ENCODE measurements around the gene RPL38.

The RPL38 gene

DNA sequence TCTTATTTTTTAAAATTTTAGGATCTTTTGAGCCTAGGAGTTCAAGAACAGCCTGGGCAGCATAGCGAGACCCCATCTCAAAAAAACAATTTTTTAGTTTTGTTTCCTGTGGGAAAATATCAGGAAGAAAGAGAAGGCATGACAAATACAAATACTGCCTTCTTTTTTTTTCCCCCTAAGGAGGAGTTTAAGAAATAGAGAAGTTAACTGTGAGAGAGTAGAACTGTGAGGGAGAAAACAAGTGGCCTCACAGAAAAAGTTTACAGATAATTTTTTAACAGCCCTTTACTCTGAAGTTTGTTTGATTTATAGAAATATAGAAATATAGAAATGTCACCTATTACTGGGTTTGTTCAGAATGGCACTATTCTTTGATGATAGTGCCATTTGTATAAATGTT is 31.0 kb downstream of the RPL38 start:
- no peak overlapping the region for H3K9ac ChIP-seq (ENCODE audit: low read depth, low read length)
- H3K36me3 ChIP-seq (ENCODE audit: insufficient read depth, low read length): no peaks in the 10 kb centered on the region
- H3K4me1 ChIP-seq (ENCODE audit: insufficient read depth, low read length): no peaks in the 10 kb centered on the region
- no peaks in the 10 kb centered on the region for H3K9me3 ChIP-seq (ENCODE audit: control insufficient read depth, insufficient read depth, low read length)

- Histone ChIP-seq H3K9ac (ENCODE audit: low read depth, low read length) (no peak overlapping the region), H3K36me3 (ENCODE audit: insufficient read depth, low read length) (no peaks in the 10 kb centered on the region), H3K4me1 (ENCODE audit: insufficient read depth, low read length) (no peaks in the 10 kb centered on the region), H3K9me3 (ENCODE audit: control insufficient read depth, insufficient read depth, low read length) (no peaks in the 10 kb centered on the region)
These were observed 31.6 kb downstream of the RPL38 start for GRCh38 chr17:74235040-74235581.

- Histone ChIP-seq H3K4me1 (ENCODE audit: insufficient read depth, low read length) (no peaks in the 10 kb centered on the region), H3K36me3 (ENCODE audit: insufficient read depth, low read length) (no peaks in the 10 kb centered on the region), H3K9ac (ENCODE audit: low read depth, low read length) (no peak overlapping the region), H3K9me3 (ENCODE audit: control insufficient read depth, insufficient read depth, low read length) (no peaks in the 10 kb centered on the region)
These were observed 32.5 kb downstream of the RPL38 start for GRCh38 chr17:74235911-74236371.

DNA sequence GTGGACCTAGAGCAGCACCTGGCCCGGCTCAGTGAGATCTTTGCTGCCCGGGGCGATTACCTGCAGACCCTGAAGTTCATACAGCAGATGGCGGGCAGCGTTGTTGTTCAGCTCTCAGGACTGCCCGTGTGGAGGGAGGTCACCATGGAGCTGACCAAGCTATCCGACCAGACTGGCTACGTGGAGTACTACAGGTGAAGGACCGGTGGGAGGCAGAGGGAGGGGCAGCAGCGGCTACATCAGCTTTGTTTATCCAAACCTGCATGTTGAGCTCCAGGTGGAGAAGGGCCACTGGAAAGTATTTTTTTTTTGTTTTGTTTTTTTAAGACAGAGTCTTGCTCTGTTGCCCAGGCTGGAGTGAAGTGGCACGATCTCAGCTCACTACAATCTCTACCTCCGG is 33.8 kb downstream of the RPL38 start:
- Histone ChIP-seq H3K9me3 (ENCODE audit: control insufficient read depth, insufficient read depth, low read length) (no peaks in the 10 kb centered on the region), H3K9ac (ENCODE audit: low read depth, low read length) (no peak overlapping the region), H3K36me3 (ENCODE audit: insufficient read depth, low read length) (no peaks in the 10 kb centered on the region), H3K4me1 (ENCODE audit: insufficient read depth, low read length) (no peaks in the 10 kb centered on the region)

- H3K9me3 ChIP-seq (ENCODE audit: control insufficient read depth, insufficient read depth, low read length): no peaks in the 10 kb centered on the region
- no peaks in the 10 kb centered on the region for H3K36me3 ChIP-seq (ENCODE audit: insufficient read depth, low read length)
- H3K4me1 ChIP-seq (ENCODE audit: insufficient read depth, low read length): no peaks in the 10 kb centered on the region
- H3K9ac ChIP-seq (ENCODE audit: low read depth, low read length): no peak overlapping the region
These were observed 35.7 kb downstream of the RPL38 start for GRCh38 chr17:74239172-74239571.

GRCh38 chr17:74240618-74241205 is 37.2 kb downstream of the RPL38 start:
- Histone ChIP-seq H3K9me3 (ENCODE audit: control insufficient read depth, insufficient read depth, low read length) (no peaks in the 10 kb centered on the region), H3K9ac (ENCODE audit: low read depth, low read length) (no peak overlapping the region), H3K36me3 (ENCODE audit: insufficient read depth, low read length) (no peaks in the 10 kb centered on the region), H3K4me1 (ENCODE audit: insufficient read depth, low read length) (peaks cover 7% of the 10 kb centered on the region; the same call in 1 of the 2 replicates)

DNA sequence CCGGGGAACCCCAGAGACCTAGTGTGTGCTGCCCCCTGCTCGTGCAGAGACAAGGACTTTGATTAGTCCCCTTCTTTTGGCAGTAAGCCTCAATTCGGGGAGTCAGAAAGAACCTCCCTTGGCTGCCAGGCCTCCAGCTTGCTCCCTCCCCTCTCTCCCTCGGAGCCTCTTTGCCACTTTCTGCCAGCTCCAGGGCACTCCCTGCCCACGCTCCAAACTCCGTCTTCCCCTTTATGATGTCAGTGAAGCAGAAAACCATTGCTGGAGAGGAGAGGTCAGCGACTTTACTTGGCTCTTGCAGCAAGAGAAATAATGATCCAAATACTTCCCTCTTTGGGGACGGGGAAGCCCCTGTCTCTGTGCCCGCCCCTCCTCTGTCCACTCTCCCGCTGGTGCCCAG is 38.0 kb downstream of the RPL38 start:
- H3K9ac ChIP-seq (ENCODE audit: low read depth, low read length): no peak overlapping the region
- peaks cover 12% of the 10 kb centered on the region; the same call in 1 of the 2 replicates for H3K4me1 ChIP-seq (ENCODE audit: insufficient read depth, low read length)
- H3K9me3 ChIP-seq (ENCODE audit: control insufficient read depth, insufficient read depth, low read length): no peaks in the 10 kb centered on the region
- no peaks in the 10 kb centered on the region for H3K36me3 ChIP-seq (ENCODE audit: insufficient read depth, low read length)

DNA sequence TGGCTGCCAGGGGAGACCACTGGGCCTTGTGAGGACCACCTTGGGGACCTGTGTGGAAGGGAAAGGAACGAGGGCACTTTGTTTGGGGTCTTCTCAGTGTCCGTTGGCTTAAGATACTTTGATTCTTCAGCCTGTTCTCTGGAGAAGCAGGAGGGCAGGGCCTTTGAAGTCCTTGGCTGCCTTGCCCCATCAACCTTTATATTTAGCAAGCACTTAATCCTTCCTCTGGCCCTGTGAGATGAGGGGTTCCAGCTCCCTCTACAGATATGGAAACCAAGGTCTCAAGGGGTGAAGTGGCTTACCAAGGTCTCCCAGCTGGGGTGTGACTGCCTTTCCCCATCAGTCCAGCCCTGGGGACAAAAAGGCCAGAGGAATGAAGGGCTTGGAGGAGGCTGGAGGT is 38.4 kb downstream of the RPL38 start:
- H3K9me3 ChIP-seq (ENCODE audit: control insufficient read depth, insufficient read depth, low read length): no peaks in the 10 kb centered on the region
- peaks cover 12% of the 10 kb centered on the region; the same call in 1 of the 2 replicates for H3K4me1 ChIP-seq (ENCODE audit: insufficient read depth, low read length)
- H3K36me3 ChIP-seq (ENCODE audit: insufficient read depth, low read length): no peaks in the 10 kb centered on the region
- no peak overlapping the region for H3K9ac ChIP-seq (ENCODE audit: low read depth, low read length)

DNA sequence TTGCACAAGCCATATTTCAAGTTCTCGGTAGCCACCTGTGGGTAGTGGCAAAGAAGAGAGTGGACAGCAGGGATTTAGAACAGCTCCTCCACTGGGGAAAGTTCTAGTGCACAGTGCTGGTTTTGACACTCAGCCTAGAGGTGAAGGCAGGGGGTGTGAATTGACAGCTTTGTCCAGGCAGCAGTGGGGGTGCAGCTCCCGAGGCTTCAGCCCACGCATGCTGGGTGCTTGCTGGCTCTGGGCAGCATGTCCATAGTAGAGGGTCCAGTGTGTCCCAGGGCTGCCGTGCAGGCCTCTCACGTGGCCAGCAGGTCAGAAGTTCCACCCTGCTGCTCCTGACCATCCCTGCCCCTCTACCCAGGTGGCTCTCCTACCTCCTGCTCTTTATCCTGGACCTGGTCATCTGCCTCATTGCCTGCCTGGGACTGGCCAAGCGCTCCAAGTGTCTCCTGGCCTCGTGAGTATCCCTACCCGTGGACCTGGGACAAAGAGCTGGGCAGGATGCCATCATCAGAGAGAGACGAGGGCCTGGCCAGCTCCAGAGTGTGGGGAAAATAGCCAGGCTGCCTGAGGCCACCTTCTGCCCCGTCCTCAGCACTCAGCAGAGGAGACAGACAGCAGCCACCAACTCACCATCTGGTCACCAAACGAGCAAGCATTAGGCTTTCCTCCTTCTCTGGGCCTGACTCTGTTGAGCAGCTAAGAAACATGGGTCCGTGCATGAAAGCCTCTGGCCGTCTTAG is 39.7 kb downstream of the RPL38 start:
- Histone ChIP-seq H3K36me3 (ENCODE audit: insufficient read depth, low read length) (no peaks in the 10 kb centered on the region), H3K4me1 (ENCODE audit: insufficient read depth, low read length) (peaks cover 12% of the 10 kb centered on the region; the same call in 1 of the 2 replicates), H3K9ac (ENCODE audit: low read depth, low read length) (no peak overlapping the region)

GRCh38 chr17:74244128-74244527 is 40.6 kb downstream of the RPL38 start:
- no peaks in the 10 kb centered on the region for H3K36me3 ChIP-seq (ENCODE audit: insufficient read depth, low read length)
- no peaks in the 10 kb centered on the region for H3K9me3 ChIP-seq (ENCODE audit: control insufficient read depth, insufficient read depth, low read length)
- H3K4me1 ChIP-seq (ENCODE audit: insufficient read depth, low read length): peaks cover 12% of the 10 kb centered on the region; the same call in 1 of the 2 replicates
- no peak overlapping the region for H3K9ac ChIP-seq (ENCODE audit: low read depth, low read length)

More for the DNA sequence above, 39.7 kb downstream of the RPL38 start:
- no peaks in the 10 kb centered on the region for H3K9me3 ChIP-seq (ENCODE audit: control insufficient read depth, insufficient read depth, low read length)

DNA sequence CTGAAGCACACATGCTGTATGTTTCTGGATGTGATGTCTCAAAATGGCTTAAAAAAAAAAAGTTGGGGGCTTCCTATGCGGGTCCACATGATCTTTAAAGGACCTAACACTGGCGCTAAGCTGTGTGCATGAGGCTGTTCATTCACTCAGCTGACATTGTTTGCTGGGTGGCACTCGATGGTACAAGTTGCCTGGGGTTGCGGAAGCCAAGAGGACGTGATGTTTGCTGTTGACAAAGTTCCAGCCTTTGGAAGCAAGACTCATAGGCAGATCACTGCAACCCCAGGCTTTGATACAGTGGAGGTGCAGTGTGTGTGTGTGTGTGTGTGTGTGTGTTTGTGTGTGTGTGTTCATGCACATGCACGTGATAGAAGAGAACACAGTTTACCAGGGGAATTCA is 41.1 kb downstream of the RPL38 start:
- H3K9ac ChIP-seq (ENCODE audit: low read depth, low read length): no peak overlapping the region

GRCh38 chr17:74245145-74245831 is 41.8 kb downstream of the RPL38 start:
- Histone ChIP-seq H3K9me3 (ENCODE audit: control insufficient read depth, insufficient read depth, low read length) (no peaks in the 10 kb centered on the region), H3K9ac (ENCODE audit: low read depth, low read length) (0 out of 2 replicates have a peak overlapping the region, but pooled peaks have one; percentile 23), H3K36me3 (ENCODE audit: insufficient read depth, low read length) (no peaks in the 10 kb centered on the region), H3K4me1 (ENCODE audit: insufficient read depth, low read length) (peaks cover 12% of the 10 kb centered on the region; the same call in 1 of the 2 replicates)

More for the DNA sequence above, 41.1 kb downstream of the RPL38 start:
- H3K4me1 ChIP-seq (ENCODE audit: insufficient read depth, low read length): peaks cover 12% of the 10 kb centered on the region; the same call in 1 of the 2 replicates
- H3K9me3 ChIP-seq (ENCODE audit: control insufficient read depth, insufficient read depth, low read length): no peaks in the 10 kb centered on the region
- no peaks in the 10 kb centered on the region for H3K36me3 ChIP-seq (ENCODE audit: insufficient read depth, low read length)

- Histone ChIP-seq H3K9ac (ENCODE audit: low read depth, low read length) (no peak overlapping the region), H3K9me3 (ENCODE audit: control insufficient read depth, insufficient read depth, low read length) (no peaks in the 10 kb centered on the region), H3K4me1 (ENCODE audit: insufficient read depth, low read length) (peaks cover 12% of the 10 kb centered on the region; the same call in 1 of the 2 replicates), H3K36me3 (ENCODE audit: insufficient read depth, low read length) (no peaks in the 10 kb centered on the region)
These were observed 42.4 kb downstream of the RPL38 start for GRCh38 chr17:74245871-74246270.

DNA sequence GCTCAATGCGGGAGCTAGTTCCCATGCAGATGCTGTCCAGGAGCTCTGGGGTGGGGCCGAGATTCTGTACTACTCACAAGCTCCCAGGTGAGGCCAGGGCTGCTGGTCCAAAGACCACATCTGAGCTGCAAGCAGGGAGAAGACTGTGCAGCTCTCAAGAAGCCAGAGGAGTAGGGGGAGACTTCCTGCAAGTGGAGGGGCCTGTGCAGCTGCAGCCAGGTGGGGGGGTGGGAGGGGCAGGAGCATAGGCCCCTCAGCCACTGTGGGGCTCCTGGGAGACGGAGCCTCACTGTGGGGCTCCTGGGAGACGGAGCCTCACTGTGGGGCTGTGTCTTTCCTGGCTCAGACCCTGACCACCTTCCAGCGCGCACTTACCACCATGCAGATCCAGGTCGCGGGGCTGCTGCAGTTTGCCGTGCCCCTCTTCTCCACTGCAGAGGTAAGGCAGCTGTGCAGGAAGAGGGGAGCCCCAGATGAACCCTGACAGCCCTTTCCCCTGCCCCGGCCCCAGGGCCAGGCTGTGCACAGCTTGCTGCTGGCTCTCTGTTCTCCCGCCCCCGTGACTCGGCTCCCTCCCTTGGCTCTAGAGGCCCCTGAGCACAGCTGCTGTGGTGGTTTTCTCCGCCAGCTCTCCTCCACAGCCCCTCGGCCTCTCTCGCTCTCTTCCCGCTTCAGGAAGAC is 46.3 kb downstream of the RPL38 start:
- Histone ChIP-seq H3K9ac (ENCODE audit: low read depth, low read length) (no peak overlapping the region), H3K4me1 (ENCODE audit: insufficient read depth, low read length) (peaks cover 12% of the 10 kb centered on the region; the same call in 1 of the 2 replicates), H3K9me3 (ENCODE audit: control insufficient read depth, insufficient read depth, low read length) (no peaks in the 10 kb centered on the region), H3K36me3 (ENCODE audit: insufficient read depth, low read length) (no peaks in the 10 kb centered on the region)

Measured in ES-I3 (cell line).